Motor neuron (in vitro differentiated cells): ENCODE results near the gene IL1R1. TPM values are rescaled to one million over a fixed set of nuclear protein-coding genes. Genes with fewer than 3 reads are reported as not detected.

Source experiments
- ATAC-seq, 8 experiments: fragments of 200-7000 bp; cut with Tn5 transposase; replicated peaks in 6 of 8; 2 replicates each; pipeline ENCODE4 v1.8.0; 2021; ENCODE audit warnings: mild to moderate bottlenecking in 8 of 8, moderate library complexity in 8 of 8
- H3K27ac ChIP-seq, 2 donors: fragments of 250-450 bp; sonication (Bioruptor Pico); 2 replicates each; pipeline ENCODE4 v1.9.0; 2021; ENCODE audit warnings: antibody characterized with exemption in 2 of 2, mild to moderate bottlenecking in 2 of 2, moderate library complexity in 1 of 2
- H3K4me1 ChIP-seq, 2 donors: fragments of 250-450 bp; sonication (Bioruptor Pico); replicated peaks in 1 of 2; 2 replicates each; pipeline ENCODE4 v1.6.1; 2021; ENCODE audit warnings: antibody characterized with exemption in 2 of 2, mild to moderate bottlenecking in 2 of 2, moderate library complexity in 1 of 2
- H3K4me3 ChIP-seq, 5 donors: fragments of 250-450 bp; sonication (Bioruptor Pico); 2 replicates each; pipeline ENCODE4 v1.9.0; 2021; ENCODE audit warnings: antibody characterized with exemption in 5 of 5, mild to moderate bottlenecking in 5 of 5, moderate library complexity in 4 of 5
- WGBS, 10 experiments: fragments of 450-650 bp; shearing (Covaris generic); methylation state at CpG; one replicate each; pipeline ENCODE4 v1.0.0; 2022; 5-methylcytosine and 5-hydroxymethylcytosine counted together
- in situ Hi-C, 9 experiments: fragments of 400-800 bp; cut with MboI; loops; one replicate each; pipeline ENCODE4 v1.15.0; 2021; ENCODE audit warnings: low sequenced_read_pairs in 9 of 9, low pct_unique_long_range_greater_than_20kb in 2 of 9; ENCODE audit not compliant: unreplicated experiment in 9 of 9
- total RNA-seq, 8 experiments: library from RNA; unstranded; fragments of 300-600 nt; gene quantifications; 2 replicates each; pipeline versions ENCODE4 v1.2.3 to v1.2.4, GENCODE V29; 2022

The IL1R1 gene
- total RNA-seq, 8 experiments from 2014 or later: 0.05 to 35.4 (median 0.90) TPM

DNA sequence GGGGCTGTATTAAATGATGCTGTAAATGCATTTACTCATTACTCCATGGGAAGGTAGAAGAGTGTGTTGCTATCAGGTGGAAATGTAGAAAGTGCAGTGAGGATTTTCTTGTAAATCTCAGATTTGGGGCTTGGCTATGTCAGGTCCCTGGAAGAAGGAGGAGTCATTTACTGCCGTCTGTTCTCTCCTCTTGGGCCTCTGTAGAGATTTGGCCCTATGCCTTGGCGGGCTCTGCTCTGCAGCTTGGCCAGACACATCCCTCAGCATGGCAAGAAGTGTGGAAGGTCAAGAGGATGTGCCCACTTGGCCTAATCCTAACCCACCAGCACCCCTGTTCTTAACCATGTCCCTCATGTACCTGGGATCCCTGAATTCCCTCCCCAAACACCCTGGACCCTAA, 6.7 kb downstream of the IL1R1 start:
- in situ Hi-C loops: no loop called here
- ATAC-seq: no peak
- 35 to 100% (median 83%) methylated on average over 1 to 2 of the region's 2 CpGs; no CpG with 5 or more reads in 7 of the 10 experiments for WGBS, 10 experiments
- Histone ChIP-seq H3K4me1 (no peaks in the 10 kb centered on the region), H3K4me3 (no peak overlapping the region), H3K27ac (no peak overlapping the region)

DNA sequence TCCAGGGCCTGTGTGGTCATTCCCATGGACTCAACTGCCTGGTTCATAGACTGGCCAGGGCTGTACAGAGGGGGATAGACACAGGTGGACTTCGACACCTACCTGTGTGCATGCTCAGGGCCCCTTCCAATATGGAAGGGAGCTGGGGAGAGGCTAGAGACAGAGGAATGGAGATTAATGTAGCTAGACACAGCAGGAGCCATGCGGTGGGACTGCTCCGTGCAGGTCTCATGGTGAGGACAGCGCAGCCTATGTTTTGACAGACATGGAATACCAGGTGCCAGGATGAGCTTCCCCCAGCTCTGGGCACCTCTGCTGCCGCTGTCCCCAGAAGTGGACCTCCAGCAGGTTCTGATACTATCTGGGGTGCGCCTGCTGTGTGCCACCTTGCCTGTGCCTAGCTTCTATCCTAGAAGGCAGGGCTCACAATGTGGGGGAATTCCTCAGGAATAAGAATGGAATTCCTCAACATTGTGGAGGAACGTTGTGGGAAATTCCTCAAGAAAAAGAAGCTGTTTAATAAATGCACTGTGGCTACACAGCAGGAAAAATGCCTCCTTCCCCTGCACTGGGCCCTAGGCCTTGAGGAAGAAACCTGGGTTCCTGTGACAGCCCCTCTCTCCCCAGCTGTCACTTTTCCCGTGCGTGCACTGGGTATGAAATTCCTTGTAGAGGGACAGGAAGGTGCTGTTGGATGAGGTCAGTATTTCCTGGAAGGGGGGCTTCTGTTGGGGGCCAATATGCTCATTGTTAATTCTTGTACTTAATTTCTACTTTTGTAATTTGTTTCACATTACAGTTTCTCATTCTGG, 7.3 kb downstream of the IL1R1 start:
- 0 to 100% (median 63%) methylated on average over 1 to 5 of the region's 9 CpGs; no CpG with 5 or more reads in 3 of the 10 experiments for WGBS, 10 experiments
- H3K27ac ChIP-seq: no peak overlapping the region
- no peak for ATAC-seq
- in situ Hi-C loops: loop anchor here in 2 of 9 experiments (25.0 kb wide), 2 partner anchors 113 to 263 kb away; no protein-coding TSS in a partner anchor
- no peaks in the 10 kb centered on the region for H3K4me1 ChIP-seq
- H3K4me3 ChIP-seq: no peak overlapping the region

GRCh38 chr2:102154364-102154763, 11.8 kb downstream of the IL1R1 start:
- in situ Hi-C loops: loop anchor here in 2 of 9 experiments (25.0 kb wide), 2 partner anchors 117 to 267 kb away; no protein-coding TSS in a partner anchor
- Histone ChIP-seq H3K4me1 (no peaks in the 10 kb centered on the region), H3K27ac (no peak overlapping the region), H3K4me3 (no peak overlapping the region)
- WGBS, 10 experiments: 65 to 70% methylated on average over 2 to 4 of the region's 6 CpGs; no CpG with 5 or more reads in 8 of the 10 experiments
- ATAC-seq: no peak

DNA sequence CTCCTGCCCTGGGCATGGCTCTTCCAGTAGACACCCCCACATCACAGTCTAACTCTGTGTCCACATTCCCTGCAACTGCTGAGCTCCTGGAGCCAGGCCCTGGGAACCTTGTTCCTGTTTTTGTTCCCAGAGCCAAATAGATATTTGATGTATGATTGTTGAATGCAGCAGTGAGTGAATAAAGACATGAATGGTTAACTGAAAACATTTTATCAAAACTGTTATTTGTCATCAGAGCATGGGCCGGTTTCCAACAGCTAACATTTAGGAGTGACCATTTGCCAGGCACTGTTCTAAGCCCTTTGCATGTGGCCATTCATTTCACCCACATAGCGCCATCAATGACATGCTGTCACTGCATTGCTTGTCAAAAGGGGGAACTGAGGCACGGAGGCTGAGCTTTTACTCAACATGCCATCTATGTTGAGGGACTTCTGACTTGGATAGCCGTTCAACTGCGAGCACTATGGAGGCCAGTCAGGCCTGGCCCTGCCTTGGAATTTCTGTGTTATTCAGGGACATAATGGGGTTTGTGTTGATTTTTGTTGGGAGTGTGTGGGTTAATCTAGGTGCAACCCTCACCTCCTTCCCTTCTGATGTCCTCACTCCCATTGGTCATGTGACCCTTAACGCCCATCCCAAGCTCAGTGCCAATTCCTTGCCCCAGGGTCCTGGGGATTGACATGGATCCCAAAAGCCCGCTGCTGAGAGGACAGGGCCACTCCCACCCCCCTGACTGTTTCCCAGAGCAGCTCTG, 12.6 kb downstream of the IL1R1 start:
- Histone ChIP-seq H3K27ac (no peak overlapping the region), H3K4me1 (no peaks in the 10 kb centered on the region), H3K4me3 (no peak overlapping the region)
- in situ Hi-C loops: loop anchor here in 2 of 9 experiments (25.0 kb wide), 2 partner anchors 118 to 268 kb away; no protein-coding TSS in a partner anchor
- 58 to 86% (median 72%) methylated on average over 2 to 6 of the region's 7 CpGs; no CpG with 5 or more reads in 3 of the 10 experiments for WGBS, 10 experiments
- no peak for ATAC-seq

- Histone ChIP-seq H3K4me1 (no peaks in the 10 kb centered on the region), H3K4me3 (no peak overlapping the region), H3K27ac (no peak overlapping the region)
- peak in 2 of 8 experiments; percentile 80 to 87 for ATAC-seq
- in situ Hi-C loops: loop anchor here in 2 of 9 experiments (25.0 kb wide), 2 partner anchors 119 to 269 kb away; no protein-coding TSS in a partner anchor
- WGBS, 10 experiments: 53 to 100% (median 81%) methylated on average over 2 to 6 of the region's 6 CpGs
Observed at GRCh38 chr2:102155703-102156515, 13.4 kb downstream of the IL1R1 start.

DNA sequence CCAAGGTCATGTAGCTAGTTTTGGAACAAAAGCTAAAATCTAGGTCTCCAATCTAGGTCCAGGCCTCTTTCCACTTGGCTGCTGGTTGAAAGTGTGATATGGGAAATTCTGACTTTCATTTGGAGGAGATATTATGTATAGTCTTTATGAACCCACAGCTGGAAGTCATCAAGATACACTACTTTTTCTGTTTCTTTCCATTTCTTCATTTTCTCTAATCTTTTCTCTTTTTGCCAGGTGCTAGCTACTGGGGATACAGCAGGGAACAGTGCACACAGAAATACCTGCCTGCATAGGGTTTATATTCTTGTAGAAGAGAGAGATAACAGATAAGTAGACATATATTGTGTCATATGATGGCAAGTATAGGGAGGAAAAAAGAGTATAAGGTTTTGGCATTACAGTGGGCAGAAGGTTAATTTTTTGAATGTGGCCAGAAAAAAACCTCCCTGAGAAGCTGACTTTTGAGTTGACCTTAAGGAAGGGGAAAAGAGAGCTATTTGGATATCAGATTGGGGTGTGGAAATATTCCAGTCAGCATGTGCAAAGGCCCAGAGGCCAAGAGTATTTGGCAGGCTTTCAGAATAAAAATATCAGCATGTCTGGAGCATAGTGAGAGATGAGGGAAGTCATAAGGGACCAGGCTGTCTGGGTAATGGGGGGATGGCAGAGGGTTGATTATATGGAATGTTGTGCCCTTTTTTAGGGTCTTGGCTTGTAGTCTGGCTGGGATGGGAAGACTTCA, 15.6 kb downstream of the IL1R1 start:
- Histone ChIP-seq H3K4me3 (no peak overlapping the region), H3K4me1 (no peaks in the 10 kb centered on the region), H3K27ac (no peak overlapping the region)
- in situ Hi-C loops: loop anchor here in 2 of 9 experiments (25.0 kb wide), 2 partner anchors 121 to 271 kb away; no protein-coding TSS in a partner anchor
- no peak for ATAC-seq

DNA sequence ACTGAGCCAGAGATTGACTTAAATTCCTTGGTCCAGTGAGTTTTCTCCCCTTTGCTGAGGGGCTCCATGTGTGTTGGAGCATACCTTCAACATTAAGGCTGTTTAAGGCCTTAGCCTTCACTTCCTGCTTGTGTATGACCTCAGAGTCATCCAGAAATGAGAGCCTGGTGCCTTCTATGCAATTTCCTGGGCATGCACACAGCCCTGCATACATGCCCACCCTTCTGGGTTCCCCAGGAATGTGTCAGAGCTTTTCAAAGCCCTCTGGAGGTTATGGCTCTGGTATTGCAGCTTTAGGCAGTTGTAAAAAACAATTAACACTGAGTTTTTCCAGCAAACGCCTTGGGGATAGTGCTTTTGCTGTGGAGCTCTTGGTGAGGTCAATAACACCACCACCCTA, 16.7 kb downstream of the IL1R1 start:
- ATAC-seq: peak in 3 of 8 experiments; percentile 53 to 73 (median 72)
- in situ Hi-C loops: loop anchor here in 2 of 9 experiments (25.0 kb wide), 2 partner anchors 122 to 272 kb away; no protein-coding TSS in a partner anchor
- 20 to 60% (median 39%) methylated on average over 1 of the region's 1 CpG; no CpG with 5 or more reads in 6 of the 10 experiments for WGBS, 10 experiments
- Histone ChIP-seq H3K27ac (no peak overlapping the region), H3K4me1 (no peaks in the 10 kb centered on the region), H3K4me3 (no peak overlapping the region)

- Histone ChIP-seq H3K4me1 (no peaks in the 10 kb centered on the region), H3K27ac (no peak overlapping the region), H3K4me3 (no peak overlapping the region)
- 0 to 96% (median 67%) methylated on average over 1 to 4 of the region's 4 CpGs for WGBS, 10 experiments
- in situ Hi-C loops: loop anchor here in 2 of 9 experiments (10.0 to 25.0 kb wide), 3 partner anchors 129 to 279 kb away; no protein-coding TSS in a partner anchor
- peak; percentile 39 to 94 (median 63) for ATAC-seq
Observed at GRCh38 chr2:102166189-102166845, 23.8 kb downstream of the IL1R1 start.

GRCh38 chr2:102168026-102168771, 25.7 kb downstream of the IL1R1 start:
- no peak overlapping the region for H3K4me3 ChIP-seq
- no peak for ATAC-seq
- H3K27ac ChIP-seq: no peak overlapping the region
- no peaks in the 10 kb centered on the region for H3K4me1 ChIP-seq
- in situ Hi-C loops: loop anchor here in 2 of 9 experiments (10.0 to 25.0 kb wide), 3 partner anchors 131 to 281 kb away; no protein-coding TSS in a partner anchor
- 60 to 100% (median 83%) methylated on average over 1 to 5 of the region's 5 CpGs for WGBS, 10 experiments

DNA sequence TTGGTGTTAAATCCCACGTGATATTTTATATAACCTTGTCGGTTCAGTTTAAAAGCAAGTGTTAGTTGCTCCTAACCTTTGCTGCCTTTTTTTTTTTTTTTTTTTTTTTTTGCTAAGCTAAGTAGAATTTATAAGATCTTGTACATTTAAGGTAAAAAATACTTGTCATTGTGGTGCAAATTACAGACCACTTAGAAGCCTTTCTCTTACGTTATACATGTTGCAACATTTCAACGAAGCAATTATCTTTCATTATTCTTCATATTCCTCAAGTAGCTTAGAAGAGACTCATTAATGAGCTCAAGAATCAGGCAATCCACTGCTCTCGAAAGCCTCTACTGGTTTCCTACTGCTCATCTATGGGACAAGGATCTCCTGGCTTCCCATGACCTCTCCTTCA, 29.4 kb downstream of the IL1R1 start:
- no peaks in the 10 kb centered on the region for H3K4me1 ChIP-seq
- in situ Hi-C loops: loop anchor here in 2 of 9 experiments (25.0 kb wide), 2 partner anchors 135 to 285 kb away; no protein-coding TSS in a partner anchor

DNA sequence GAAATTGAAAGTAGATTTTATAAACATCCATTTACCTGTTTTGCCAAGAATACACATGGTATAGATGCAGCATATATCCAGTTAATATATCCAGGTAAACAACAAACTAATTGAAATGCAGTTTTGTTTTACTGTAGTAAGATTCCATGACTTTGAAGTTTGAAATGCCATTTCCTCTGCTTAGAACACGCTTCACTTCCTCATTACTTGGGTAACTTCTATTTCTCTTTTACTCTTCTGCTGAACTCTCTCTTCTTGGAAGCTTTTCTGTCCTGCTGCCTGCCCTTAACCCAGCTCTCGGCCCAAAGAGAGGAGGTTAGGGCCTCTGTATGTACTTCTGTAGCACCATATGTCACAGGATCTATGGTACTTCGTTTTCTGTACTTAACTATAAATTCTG, 30.2 kb downstream of the IL1R1 start:
- in situ Hi-C loops: loop anchor here in 2 of 9 experiments (25.0 kb wide), 2 partner anchors 135 to 285 kb away; no protein-coding TSS in a partner anchor
- ATAC-seq: no peak
- Histone ChIP-seq H3K4me3 (no peak overlapping the region), H3K4me1 (no peaks in the 10 kb centered on the region), H3K27ac (no peak overlapping the region)
- 50 to 100% (median 78%) methylated on average over 1 to 3 of the region's 3 CpGs; no CpG with 5 or more reads in 1 of the 10 experiments for WGBS, 10 experiments

More for the DNA sequence above, 29.4 kb downstream of the IL1R1 start:
- no peak for ATAC-seq
- WGBS, 10 experiments: 88 to 100% (median 93%) methylated on average over 2 to 5 of the region's 5 CpGs
- Histone ChIP-seq H3K27ac (no peak overlapping the region), H3K4me3 (no peak overlapping the region)
